Ectodermal cell (in vitro differentiated cells): Measurements from ENCODE around the gene CNNM1.

Experiments
- H3K27ac ChIP-seq: 2 replicates; pipeline ENCODE4 v1.7.0; 2013; ENCODE audit warnings: mild to moderate bottlenecking, low read depth, low read length; ENCODE audit not compliant: insufficient read depth, poor library complexity, severe bottlenecking
- H3K27me3 ChIP-seq: 2 replicates; pipeline ENCODE4 v1.7.0; 2013; ENCODE audit warnings: mild to moderate bottlenecking, low read length; ENCODE audit not compliant: insufficient read depth, control insufficient read depth, poor library complexity, severe bottlenecking
- H3K36me3 ChIP-seq: one replicate; pipeline ENCODE4 v1.7.0; 2013; ENCODE audit warnings: low read length; ENCODE audit not compliant: control insufficient read depth, insufficient read depth
- H3K4me1 ChIP-seq: one replicate; pipeline ENCODE4 v1.7.0; 2013; ENCODE audit warnings: low read length; ENCODE audit not compliant: control insufficient read depth, insufficient read depth
- H3K4me3 ChIP-seq: 2 replicates; pipeline ENCODE4 v1.7.0; 2013; ENCODE audit warnings: low read depth, low read length, control low read depth; ENCODE audit not compliant: insufficient read depth
- H3K9me3 ChIP-seq: 2 replicates; pipeline ENCODE4 v1.7.0; 2013; ENCODE audit warnings: mild to moderate bottlenecking, low read length, moderate library complexity; ENCODE audit not compliant: control insufficient read depth
- WGBS, 2 experiments: methylation state at CpG; one replicate each; pipeline ENCODE4 v1.1.7; 2013; ENCODE audit warnings: missing lambda C conversion rate in 2 of 2; 5-methylcytosine and 5-hydroxymethylcytosine counted together

The CNNM1 gene

DNA sequence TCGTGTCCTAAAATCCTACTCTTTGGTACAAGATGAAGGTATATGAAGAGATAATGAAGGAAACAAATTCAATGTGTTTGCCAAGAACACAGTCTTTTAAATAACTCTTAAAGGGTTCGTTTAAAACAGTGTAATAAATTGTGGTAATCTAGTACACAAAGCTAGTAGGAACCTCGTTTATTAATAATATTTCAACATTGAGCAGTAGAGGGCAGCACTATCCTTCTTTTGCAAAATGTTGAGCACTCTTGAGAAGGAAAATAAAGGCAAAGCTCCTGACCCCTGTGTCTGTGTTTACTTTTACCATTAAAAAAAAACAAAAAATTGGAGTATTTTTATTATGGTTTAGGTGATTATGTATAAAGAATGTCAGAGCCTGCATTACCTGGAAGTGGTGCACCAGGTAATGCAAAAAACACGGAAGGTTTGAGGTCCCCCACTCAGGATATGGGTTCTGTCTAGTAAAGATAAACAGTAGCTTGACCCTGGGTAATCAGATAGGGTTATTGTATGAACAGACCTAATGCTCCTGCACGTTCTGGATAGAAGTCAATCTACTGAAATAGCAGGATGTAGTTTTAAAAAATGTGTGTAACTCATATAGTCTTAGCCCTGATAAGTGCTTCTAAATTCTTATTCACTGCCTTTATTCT is 107.0 kb downstream of the CNNM1 start:
- H3K4me3 ChIP-seq = no peak overlapping the region
- no peaks in the 10 kb centered on the region for H3K36me3 ChIP-seq
- H3K27me3 ChIP-seq = no peaks in the 10 kb centered on the region
- no peak overlapping the region for H3K27ac ChIP-seq
- H3K9me3 ChIP-seq = no peaks in the 10 kb centered on the region
- H3K4me1 ChIP-seq = no peaks in the 10 kb centered on the region
- 58 to 67% methylated on average over 3 to 5 of the region's 5 CpGs for WGBS, 2 experiments

GRCh38 chr10:99438890-99439289 is 109.7 kb downstream of the CNNM1 start:
- WGBS, 2 experiments = 76 to 82% methylated on average over 2 of the region's 2 CpGs
- no peak overlapping the region for H3K27ac ChIP-seq
- no peak overlapping the region for H3K4me3 ChIP-seq
- no peaks in the 10 kb centered on the region for H3K4me1 ChIP-seq
- H3K9me3 ChIP-seq = no peaks in the 10 kb centered on the region
- no peaks in the 10 kb centered on the region for H3K36me3 ChIP-seq
- no peaks in the 10 kb centered on the region for H3K27me3 ChIP-seq

DNA sequence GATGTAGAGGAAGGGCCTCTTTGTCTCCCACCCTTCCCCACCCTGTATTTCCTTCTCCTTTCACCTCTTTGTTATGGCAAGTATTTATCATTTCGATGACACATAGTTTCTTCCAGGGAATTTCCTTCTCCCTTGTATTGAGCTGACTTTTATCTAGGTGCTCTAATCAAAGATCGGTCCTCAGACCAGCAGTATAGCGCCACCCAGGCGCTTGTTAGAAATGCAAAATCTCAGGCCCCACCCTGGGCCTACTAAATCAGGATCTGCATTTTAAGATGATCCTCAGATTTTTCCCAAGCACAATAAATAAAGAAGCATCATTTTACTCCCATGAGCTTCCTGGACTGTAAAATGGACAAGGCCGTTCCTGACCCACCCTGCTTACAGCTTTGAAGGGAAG is 113.2 kb downstream of the CNNM1 start:
- Histone ChIP-seq H3K27me3 (no peaks in the 10 kb centered on the region), H3K4me3 (no peak overlapping the region), H3K4me1 (no peaks in the 10 kb centered on the region), H3K36me3 (no peaks in the 10 kb centered on the region), H3K9me3 (no peaks in the 10 kb centered on the region), H3K27ac (no peak overlapping the region)
- 83 to 87% methylated on average over 4 of the region's 5 CpGs for WGBS, 2 experiments

GRCh38 chr10:99443500-99443899 is 114.3 kb downstream of the CNNM1 start:
- no peaks in the 10 kb centered on the region for H3K27me3 ChIP-seq
- H3K9me3 ChIP-seq = no peaks in the 10 kb centered on the region
- H3K36me3 ChIP-seq = no peaks in the 10 kb centered on the region
- no peaks in the 10 kb centered on the region for H3K4me1 ChIP-seq
- WGBS, 2 experiments = 82 to 100% methylated on average over 1 to 2 of the region's 3 CpGs
- H3K27ac ChIP-seq = no peak overlapping the region
- no peak overlapping the region for H3K4me3 ChIP-seq
